Measurements from ENCODE around the gene RSPRY1. TPM values are rescaled to one million over a fixed set of nuclear protein-coding genes. Genes with fewer than 3 reads are reported as not detected.

The RSPRY1 gene
- total RNA-seq, 1 experiment from 2014 or later: 57.7 TPM

GRCh38 chr16:57244463-57244766 lies 58.3 kb downstream of the RSPRY1 start:
- DNase-seq: no peak
- Mint-ChIP-seq H3K9me3 (ENCODE audit: unreplicated experiment) (no peaks in the 10 kb centered on the region), H3K4me3 (ENCODE audit: unreplicated experiment) (peak overlapping the region; percentile 85), H3K36me3 (ENCODE audit: insufficient read depth, unreplicated experiment) (peaks cover 55% of the 10 kb centered on the region), H3K27ac (ENCODE audit: unreplicated experiment) (peak overlapping the region; percentile 87), H3K4me1 (ENCODE audit: low read depth, unreplicated experiment) (peaks cover 8% of the 10 kb centered on the region), H3K27me3 (ENCODE audit: insufficient read depth, unreplicated experiment) (no peaks in the 10 kb centered on the region)
- intact Hi-C loops (cut with micrococcal nuclease; ENCODE audit: unreplicated experiment): loop anchor here (2.0 kb wide), 2 partner anchors 50 to 58 kb away; partner anchors contain the start of genes PSME3IP1 and RSPRY1
- Histone ChIP-seq H3K36me3 (ENCODE audit: control insufficient read depth, insufficient read depth, low read length) (no peaks in the 10 kb centered on the region), H3K27me3 (replicated peaks; ENCODE audit: control insufficient read depth, insufficient read depth, low read length) (no peaks in the 10 kb centered on the region), H3K4me3 (ENCODE audit: low read depth, low read length) (peak overlapping the region; percentile 51), H3K9me3 (no peaks in the 10 kb centered on the region), H3K4me1 (no peaks in the 10 kb centered on the region)
- BruUV-seq (replicated peaks): TSS peak; percentile 86
- ChIA-PET CTCF (interaction anchor here (1.0 to 1.4 kb wide), 2 partner anchors 56 to 178 kb away, joined by 5 to 7 read pairs; no protein-coding TSS in a partner anchor), POLR2A (interaction anchor here (0.5 to 2.3 kb wide), 6 partner anchors 30 to 58 kb away, joined by 3 to 9 read pairs (median 6); partner anchors contain the start of genes PSME3IP1 and RSPRY1)
- TF ChIP-seq CTCF (IDR thresholded peaks at IDR 0.05; ENCODE audit: insufficient read depth in 1 of 2, low read depth in 1 of 2, low read length in 1 of 2, severe bottlenecking in 1 of 2, unreplicated experiment in 1 of 2): no peak

- H3K27ac Mint-ChIP-seq (ENCODE audit: unreplicated experiment): peak within 1 kb of the TSS; percentile 87
These were observed 58.8 kb downstream of the RSPRY1 start, which contains the start of gene ARL2BP for GRCh38 chr16:57244767-57245471. Gene ARL2BP, plus strand, starts transcription at chr16:57245259. Its CDS starts 109 bp downstream, at chr16:57245368.

More at GRCh38 chr16:57244767-57245471, 58.8 kb downstream of the RSPRY1 start, which contains the start of gene ARL2BP:
- Mint-ChIP-seq H3K27me3 (ENCODE audit: insufficient read depth, unreplicated experiment) (no peaks in the 10 kb centered on the region), H3K36me3 (ENCODE audit: insufficient read depth, unreplicated experiment) (peaks cover 56% of the 10 kb centered on the region), H3K9me3 (ENCODE audit: unreplicated experiment) (no peaks in the 10 kb centered on the region), H3K4me3 (ENCODE audit: unreplicated experiment) (peak within 1 kb of the TSS; percentile 85), H3K4me1 (ENCODE audit: low read depth, unreplicated experiment) (peaks cover 8% of the 10 kb centered on the region)
- peak in 1 of 2 experiments; percentile 10 for TF ChIP-seq CTCF (IDR thresholded peaks at IDR 0.05; ENCODE audit: insufficient read depth in 1 of 2, low read depth in 1 of 2, low read length in 1 of 2, severe bottlenecking in 1 of 2, unreplicated experiment in 1 of 2)
- H3K4me3 ChIP-seq (ENCODE audit: low read depth, low read length): peak within 1 kb of the TSS; percentile 51
- BruUV-seq (replicated peaks): no TSS peak
- CTCF ChIA-PET: interaction anchor here (1.0 to 1.4 kb wide), 5 partner anchors 39 to 204 kb away, joined by 3 to 7 read pairs (median 5); no protein-coding TSS in a partner anchor
- H3K9me3 ChIP-seq: no peaks in the 10 kb centered on the region
- intact Hi-C loops (cut with micrococcal nuclease; ENCODE audit: unreplicated experiment): loop anchor here (1.0 to 2.0 kb wide), 5 partner anchors 35 to 172 kb away; partner anchors contain the start of genes PSME3IP1 and RSPRY1
- DNase-seq: peak; percentile 99 to 100
- H3K4me1 ChIP-seq: no peaks in the 10 kb centered on the region
- no peaks in the 10 kb centered on the region for H3K27me3 ChIP-seq (replicated peaks; ENCODE audit: control insufficient read depth, insufficient read depth, low read length)
- POLR2A ChIA-PET: interaction anchor here (0.5 to 2.3 kb wide), 12 partner anchors 9 to 459 kb away, joined by 3 to 9 read pairs (median 4); partner anchors contain the start of genes CIAPIN1, COQ9, PSME3IP1 and RSPRY1
- 0 out of 2 replicates have a peak, but pooled peaks cover 2% of the 10 kb centered on the region for H3K36me3 ChIP-seq (ENCODE audit: control insufficient read depth, insufficient read depth, low read length)

Measured in Caco-2 (cell line).